GM12801 (cell line): ENCODE measurements around the gene ADH4.

Source experiments
- TF ChIP-seq, protein P1 (sequence below): IDR thresholded peaks from one replicate; pipeline ENCODE4 v1.5.1; 2011; ENCODE audit warnings: control low read depth; ENCODE audit not compliant: insufficient read length; ENCODE audit errors: extremely low read depth

The ADH4 gene

DNA sequence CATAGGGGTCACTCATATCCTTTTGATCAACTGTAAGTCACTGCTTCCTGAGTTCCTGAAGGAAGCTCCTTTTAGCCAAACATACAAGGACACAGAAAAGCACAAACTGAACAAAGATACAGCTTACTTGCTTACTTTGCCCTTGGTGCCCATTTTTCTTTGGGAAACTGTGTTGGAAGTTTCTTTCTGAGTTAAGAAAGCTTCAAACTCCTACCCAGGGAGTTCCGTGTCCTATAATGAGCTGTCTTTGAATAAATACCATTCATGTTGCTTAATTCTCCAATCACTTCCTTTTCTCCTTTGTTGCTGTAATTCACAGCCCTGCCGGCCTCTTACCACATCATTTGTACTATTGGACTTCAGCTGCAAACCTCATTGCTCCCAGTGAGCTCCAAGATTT is at the start of gene ADH4:
ADH4 (minus strand) TSS at position 228 of the 400 bp plus-strand sequence; CDS start at position 153, 75 bp downstream.
- TF ChIP-seq, protein P1, sequence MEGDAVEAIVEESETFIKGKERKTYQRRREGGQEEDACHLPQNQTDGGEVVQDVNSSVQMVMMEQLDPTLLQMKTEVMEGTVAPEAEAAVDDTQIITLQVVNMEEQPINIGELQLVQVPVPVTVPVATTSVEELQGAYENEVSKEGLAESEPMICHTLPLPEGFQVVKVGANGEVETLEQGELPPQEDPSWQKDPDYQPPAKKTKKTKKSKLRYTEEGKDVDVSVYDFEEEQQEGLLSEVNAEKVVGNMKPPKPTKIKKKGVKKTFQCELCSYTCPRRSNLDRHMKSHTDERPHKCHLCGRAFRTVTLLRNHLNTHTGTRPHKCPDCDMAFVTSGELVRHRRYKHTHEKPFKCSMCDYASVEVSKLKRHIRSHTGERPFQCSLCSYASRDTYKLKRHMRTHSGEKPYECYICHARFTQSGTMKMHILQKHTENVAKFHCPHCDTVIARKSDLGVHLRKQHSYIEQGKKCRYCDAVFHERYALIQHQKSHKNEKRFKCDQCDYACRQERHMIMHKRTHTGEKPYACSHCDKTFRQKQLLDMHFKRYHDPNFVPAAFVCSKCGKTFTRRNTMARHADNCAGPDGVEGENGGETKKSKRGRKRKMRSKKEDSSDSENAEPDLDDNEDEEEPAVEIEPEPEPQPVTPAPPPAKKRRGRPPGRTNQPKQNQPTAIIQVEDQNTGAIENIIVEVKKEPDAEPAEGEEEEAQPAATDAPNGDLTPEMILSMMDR: no peak

DNA sequence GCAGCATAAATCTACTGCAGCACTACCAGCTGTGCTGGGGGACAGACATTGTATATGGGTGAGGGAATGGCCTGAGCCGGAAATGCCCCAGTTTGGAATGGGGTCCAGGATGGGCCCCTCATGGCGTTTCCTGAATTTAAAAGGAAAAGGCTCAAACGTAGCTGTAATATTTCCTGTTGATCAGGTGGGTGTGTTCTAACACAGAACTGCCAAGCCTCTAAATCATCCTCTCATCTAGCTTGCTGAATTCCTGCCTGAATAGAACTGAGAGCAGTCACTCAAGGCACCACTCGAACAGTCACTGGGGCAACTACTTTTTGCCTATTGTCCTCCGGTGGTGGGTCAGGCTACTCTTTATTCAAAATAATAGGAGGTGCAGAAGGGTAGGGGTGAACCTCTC is 46.2 kb upstream of the ADH4 start:
- TF ChIP-seq, protein P1: no peak

DNA sequence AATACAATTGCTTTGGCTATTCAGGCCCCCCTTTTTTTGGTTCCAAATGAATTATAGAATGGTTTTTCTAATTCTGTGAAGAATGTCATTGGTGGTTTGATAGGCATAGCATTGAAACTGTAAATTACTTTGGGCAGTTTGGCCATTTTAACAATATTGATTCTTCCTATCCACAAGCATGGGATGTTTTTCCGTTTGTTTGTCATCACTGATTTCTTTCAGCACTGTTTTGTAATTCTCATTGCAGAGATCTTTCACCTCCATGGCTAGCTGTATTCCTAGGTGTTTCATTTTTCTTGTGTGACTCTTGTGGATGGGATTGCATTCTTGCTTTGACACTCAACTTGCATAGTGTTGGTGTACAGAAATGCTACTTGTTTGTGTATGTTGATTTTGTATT is 41.9 kb upstream of the ADH4 start:
- TF ChIP-seq, protein P1: no peak

DNA sequence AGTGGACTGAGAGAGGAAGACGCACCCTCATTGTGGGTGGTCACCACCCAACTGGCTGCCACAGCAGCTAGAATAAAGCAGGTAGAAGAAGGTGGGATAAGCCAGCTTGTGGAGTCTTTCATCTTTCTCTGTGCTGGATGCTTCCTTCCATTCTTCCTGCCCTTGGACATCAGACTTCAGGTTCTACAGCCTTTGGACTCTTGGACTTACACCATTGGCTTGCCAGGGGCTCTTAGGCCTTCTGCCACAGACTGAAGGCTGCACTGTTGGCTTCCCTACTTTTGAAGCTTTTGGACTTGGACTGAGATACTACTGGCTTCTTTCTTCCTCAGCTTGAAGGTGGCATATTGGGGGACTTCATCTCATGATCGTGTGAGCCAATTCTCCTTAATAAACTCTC is 41.5 kb upstream of the ADH4 start:
- TF ChIP-seq, protein P1: no peak

DNA sequence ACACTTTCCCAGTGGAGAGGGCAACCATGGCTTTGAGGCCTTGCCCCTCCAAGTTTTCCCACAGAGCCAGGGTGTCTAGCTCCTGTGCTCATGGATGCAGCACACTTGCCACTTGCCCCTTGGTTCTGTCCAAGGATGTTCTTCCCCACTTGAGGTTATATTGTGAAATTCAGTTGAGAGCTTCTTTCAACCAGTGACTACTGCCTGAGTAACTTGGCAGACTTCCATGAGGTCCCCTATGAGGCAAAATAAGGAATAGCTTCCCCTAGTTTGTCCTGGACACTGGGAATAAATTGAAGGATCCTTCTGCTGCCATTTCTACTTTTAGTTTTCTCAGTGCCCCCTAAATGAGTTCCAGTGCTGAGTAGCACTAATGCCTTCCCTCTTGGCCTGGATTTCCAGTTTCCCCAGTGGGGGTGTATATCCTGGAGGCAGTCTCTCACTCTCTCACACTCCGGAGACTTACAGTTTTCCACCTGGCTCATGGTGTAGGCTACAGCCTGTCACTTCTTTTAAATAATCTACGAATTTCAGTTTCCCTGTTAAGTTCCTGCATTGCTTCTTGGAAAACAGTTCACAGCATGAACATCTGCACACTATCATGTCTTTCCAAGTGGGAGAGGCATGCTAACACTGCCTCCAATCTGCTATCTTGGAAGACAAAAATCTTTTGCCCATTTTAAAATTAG is 36.4 kb upstream of the ADH4 start:
- TF ChIP-seq, protein P1: no peak

DNA sequence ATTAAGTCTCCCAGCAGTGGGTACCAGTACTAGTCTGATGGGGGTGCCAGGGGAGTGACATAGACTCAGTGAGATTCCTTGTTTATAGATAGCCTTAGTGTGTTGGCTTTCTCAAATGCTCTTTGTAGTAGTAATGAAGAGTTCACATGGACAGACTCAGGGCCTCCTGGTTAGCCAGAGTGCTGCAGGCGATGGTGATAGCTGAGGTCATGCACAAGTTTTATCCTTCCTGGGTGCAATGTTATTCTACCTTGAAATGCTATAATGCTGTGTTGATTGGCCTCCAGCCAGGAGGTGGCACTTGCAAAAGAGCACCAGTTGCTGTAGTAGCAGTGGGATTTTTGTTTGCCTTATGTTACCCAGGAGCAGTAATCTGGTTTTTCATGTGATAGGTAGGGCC is 35.5 kb upstream of the ADH4 start:
- TF ChIP-seq, protein P1: no peak

DNA sequence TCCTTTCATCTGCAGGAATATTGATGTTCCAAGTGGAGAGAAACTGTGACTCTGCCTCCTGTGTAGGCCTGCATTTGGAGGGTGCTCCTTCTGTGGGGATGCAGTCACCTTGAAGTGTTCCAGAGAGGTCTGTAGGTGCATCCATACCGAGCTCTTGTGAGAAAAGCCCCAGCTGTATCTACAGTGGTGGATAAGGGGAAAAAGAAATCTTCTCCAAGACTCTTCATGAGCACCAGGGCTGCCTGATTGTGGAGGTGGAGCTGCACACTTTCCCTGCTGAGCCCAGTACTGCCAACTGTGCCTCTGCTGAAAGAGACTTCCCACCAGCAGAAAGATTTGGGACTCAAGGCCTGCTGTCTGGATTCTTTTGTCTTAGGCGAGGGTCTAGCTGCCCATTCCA is 35.1 kb upstream of the ADH4 start:
- TF ChIP-seq, protein P1: no peak

DNA sequence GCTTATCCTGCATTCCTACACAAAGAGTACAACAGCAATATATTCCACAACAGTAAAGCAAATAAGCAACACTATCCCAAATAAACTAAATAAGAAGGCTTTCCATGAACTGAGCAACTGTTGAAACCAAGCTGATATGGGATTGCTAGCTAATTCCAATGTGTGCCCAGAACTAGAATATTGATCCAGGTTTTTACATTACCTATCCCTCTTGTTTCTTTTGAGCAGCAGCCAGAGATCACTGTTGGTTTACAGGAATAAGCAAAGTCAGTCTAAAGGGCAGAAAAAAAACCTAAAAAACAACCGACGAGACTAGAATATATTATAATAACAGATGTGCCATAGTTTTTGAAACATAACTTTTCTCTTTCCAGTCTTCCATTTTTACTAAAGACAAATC is 22.4 kb upstream of the ADH4 start:
- TF ChIP-seq, protein P1: no peak
